Glutamatergic neuron (in vitro differentiated cells): Measurements from ENCODE around the gene RIPPLY1. TPM values are rescaled to one million over a fixed set of nuclear protein-coding genes. Genes with fewer than 3 reads are reported as not detected.

Experiments
- DNase-seq: peaks from one replicate; pipeline ENCODE4 v3.0.0; 2022
- H3K27ac Mint-ChIP-seq: one replicate; pipeline ENCODE4 v1.8.0; 2020; ENCODE audit warnings: mild to moderate bottlenecking, mixed read lengths, inconsistent platforms; ENCODE audit not compliant: unreplicated experiment
- H3K27me3 Mint-ChIP-seq: one replicate; pipeline ENCODE4 v1.8.0; 2020; ENCODE audit warnings: mild to moderate bottlenecking, moderate library complexity, mixed read lengths, inconsistent platforms; ENCODE audit not compliant: unreplicated experiment
- H3K36me3 Mint-ChIP-seq: one replicate; pipeline ENCODE4 v1.8.0; 2020; ENCODE audit warnings: mild to moderate bottlenecking, mixed read lengths, inconsistent platforms; ENCODE audit not compliant: unreplicated experiment
- H3K4me1 Mint-ChIP-seq: one replicate; pipeline ENCODE4 v1.8.0; 2020; ENCODE audit warnings: mild to moderate bottlenecking, low read depth, mixed read lengths, inconsistent platforms; ENCODE audit not compliant: unreplicated experiment
- H3K4me3 Mint-ChIP-seq: one replicate; pipeline ENCODE4 v1.8.0; 2020; ENCODE audit warnings: mild to moderate bottlenecking, mixed read lengths, inconsistent platforms; ENCODE audit not compliant: unreplicated experiment
- H3K9me3 Mint-ChIP-seq: one replicate; pipeline ENCODE4 v1.8.0; 2020; ENCODE audit warnings: mild to moderate bottlenecking, moderate library complexity, mixed read lengths, inconsistent platforms; ENCODE audit not compliant: unreplicated experiment
- CTCF ChIP-seq: fragments of 200-600 bp; sonication (generic); IDR thresholded peaks from one replicate; pipeline ENCODE4 v1.5.0; 2021; ENCODE audit not compliant: partially characterized antibody, unreplicated experiment
- total RNA-seq: library from RNA; stranded (reverse); fragmentation: NEBNext Ultra II Directional; extraction: Animal tissue kit (Norgen Biotek cat#: 25700); gene quantifications from one replicate; pipeline ENCODE4 v1.2.1, GENCODE V29; 2021; ENCODE audit not compliant: unreplicated experiment

RIPPLY1 gene
- total RNA-seq, 1 donor from 2014 or later: not detected

- Mint-ChIP-seq H3K36me3 (no peaks in the 10 kb centered on the region), H3K27ac (no peak overlapping the region), H3K9me3 (no peaks in the 10 kb centered on the region), H3K27me3 (no peaks in the 10 kb centered on the region), H3K4me3 (no peak overlapping the region), H3K4me1 (no peaks in the 10 kb centered on the region)
- TF ChIP-seq CTCF: no peak
- no peak for DNase-seq
These were observed 39.4 kb downstream of the RIPPLY1 start for GRCh38 chrX:106863697-106864096.

- Mint-ChIP-seq H3K27me3 (no peaks in the 10 kb centered on the region), H3K4me3 (no peak overlapping the region), H3K36me3 (no peaks in the 10 kb centered on the region), H3K4me1 (no peaks in the 10 kb centered on the region), H3K9me3 (no peaks in the 10 kb centered on the region), H3K27ac (no peak overlapping the region)
- no peak for TF ChIP-seq CTCF
- peak; percentile 33 for DNase-seq
These were observed 40.0 kb downstream of the RIPPLY1 start for GRCh38 chrX:106862972-106863688.

Other genes with a start within 250 kb of the RIPPLY1 start
- gene RNF128, start 176.6 kb downstream of the RIPPLY1 start, total RNA-seq: not detected
- gene TBC1D8B, start 100.7 kb downstream of the RIPPLY1 start, total RNA-seq: 4.6 TPM
- not detected for gene CLDN2, start 17.1 kb upstream of the RIPPLY1 start, total RNA-seq
- gene MORC4, start 96.9 kb upstream of the RIPPLY1 start, total RNA-seq: 2.0 TPM
- 18.9 TPM for gene RBM41, start 215.5 kb upstream of the RIPPLY1 start, total RNA-seq